ENCODE results near the gene CKMT2. TPM values are rescaled to one million over a fixed set of nuclear protein-coding genes. Genes with fewer than 3 reads are reported as not detected.

The CKMT2 gene
- total RNA-seq, 1 donor from 2014 or later: not detected

GRCh38 chr5:81245871-81246235 is 12.7 kb downstream of the CKMT2 start:
- no peak overlapping the region for H3K4me3 Mint-ChIP-seq
- no peaks in the 10 kb centered on the region for H3K27me3 Mint-ChIP-seq
- H3K9me3 Mint-ChIP-seq: no peaks in the 10 kb centered on the region
- CTCF ChIA-PET: no interaction called here
- POLR2A ChIA-PET: no interaction called here
- no peak overlapping the region for H3K27ac Mint-ChIP-seq
- ATAC-seq (ENCODE audit: low read depth) (no peak), DNase-seq (no peak)
- no peaks in the 10 kb centered on the region for H3K4me1 Mint-ChIP-seq
- H3K36me3 Mint-ChIP-seq (ENCODE audit: low read depth): peaks cover 6% of the 10 kb centered on the region
- intact Hi-C loops (cut with micrococcal nuclease): no loop called here
- no peak for TF ChIP-seq CTCF (IDR thresholded peaks at IDR 0.05)

DNA sequence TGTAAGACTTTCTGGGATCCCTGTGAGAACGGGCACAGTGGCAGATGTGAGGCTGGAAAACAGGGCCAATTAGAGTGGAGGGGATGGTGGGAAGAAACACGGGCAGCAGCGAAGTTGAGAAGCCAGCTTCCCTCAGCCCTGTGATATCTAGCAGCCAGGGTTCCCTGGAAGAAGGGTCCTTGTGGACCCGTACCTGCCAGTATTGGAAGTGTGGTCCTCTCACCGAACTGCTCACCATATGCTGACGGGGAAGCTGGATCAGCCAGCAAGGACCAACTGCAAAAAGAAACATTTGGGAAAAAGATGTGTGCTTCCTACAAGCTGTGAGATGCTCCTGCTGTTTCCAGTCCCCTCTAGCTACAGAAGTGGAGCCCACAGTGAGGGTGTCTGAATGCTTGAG is 13.6 kb downstream of the CKMT2 start:
- no peak overlapping the region for H3K4me3 Mint-ChIP-seq
- H3K27me3 Mint-ChIP-seq: no peaks in the 10 kb centered on the region
- ChIA-PET CTCF (no interaction called here), POLR2A (no interaction called here)
- no peak for TF ChIP-seq CTCF (IDR thresholded peaks at IDR 0.05)
- DNase-seq (no peak), ATAC-seq (ENCODE audit: low read depth) (no peak)
- H3K4me1 Mint-ChIP-seq: no peaks in the 10 kb centered on the region
- H3K9me3 Mint-ChIP-seq: no peaks in the 10 kb centered on the region
- intact Hi-C loops (cut with micrococcal nuclease): no loop called here
- H3K27ac Mint-ChIP-seq: no peak overlapping the region
- H3K36me3 Mint-ChIP-seq (ENCODE audit: low read depth): peaks cover 6% of the 10 kb centered on the region

- Mint-ChIP-seq H3K36me3 (ENCODE audit: low read depth) (peaks cover 6% of the 10 kb centered on the region), H3K9me3 (no peaks in the 10 kb centered on the region), H3K4me1 (no peaks in the 10 kb centered on the region), H3K27me3 (no peaks in the 10 kb centered on the region), H3K27ac (no peak overlapping the region), H3K4me3 (no peak overlapping the region)
- DNase-seq (no peak), ATAC-seq (ENCODE audit: low read depth) (no peak)
- CTCF ChIA-PET: no interaction called here
- intact Hi-C loops (cut with micrococcal nuclease): no loop called here
- no peak for TF ChIP-seq CTCF (IDR thresholded peaks at IDR 0.05)
- POLR2A ChIA-PET: no interaction called here
These were observed 14.4 kb downstream of the CKMT2 start for GRCh38 chr5:81247441-81247972.

DNA sequence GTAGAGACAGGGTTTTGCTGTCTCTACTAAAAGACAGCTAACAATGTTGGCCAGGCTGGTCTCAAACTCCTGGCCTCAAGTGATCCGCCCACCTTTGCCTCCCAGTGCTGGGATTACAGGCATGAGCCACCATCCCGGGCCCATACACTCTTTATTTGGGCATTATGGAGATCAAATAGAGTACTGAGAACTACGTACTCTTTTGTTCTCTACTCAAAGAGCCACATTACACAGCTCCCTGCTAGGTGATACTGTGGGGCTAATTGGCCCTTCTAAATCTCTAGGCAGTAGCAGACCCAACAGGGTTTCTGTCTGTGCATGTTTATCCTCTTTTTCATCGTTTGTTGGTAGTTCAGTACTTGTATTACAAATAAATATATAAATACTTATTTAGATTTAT is 16.1 kb downstream of the CKMT2 start:
- ATAC-seq (ENCODE audit: low read depth) (no peak), DNase-seq (no peak)
- H3K4me1 Mint-ChIP-seq: no peaks in the 10 kb centered on the region
- intact Hi-C loops (cut with micrococcal nuclease): no loop called here
- ChIA-PET POLR2A (no interaction called here), CTCF (no interaction called here)
- H3K36me3 Mint-ChIP-seq (ENCODE audit: low read depth): peaks cover 8% of the 10 kb centered on the region
- H3K9me3 Mint-ChIP-seq: no peaks in the 10 kb centered on the region
- no peak overlapping the region for H3K4me3 Mint-ChIP-seq
- no peaks in the 10 kb centered on the region for H3K27me3 Mint-ChIP-seq
- no peak overlapping the region for H3K27ac Mint-ChIP-seq
- TF ChIP-seq CTCF (IDR thresholded peaks at IDR 0.05): no peak

DNA sequence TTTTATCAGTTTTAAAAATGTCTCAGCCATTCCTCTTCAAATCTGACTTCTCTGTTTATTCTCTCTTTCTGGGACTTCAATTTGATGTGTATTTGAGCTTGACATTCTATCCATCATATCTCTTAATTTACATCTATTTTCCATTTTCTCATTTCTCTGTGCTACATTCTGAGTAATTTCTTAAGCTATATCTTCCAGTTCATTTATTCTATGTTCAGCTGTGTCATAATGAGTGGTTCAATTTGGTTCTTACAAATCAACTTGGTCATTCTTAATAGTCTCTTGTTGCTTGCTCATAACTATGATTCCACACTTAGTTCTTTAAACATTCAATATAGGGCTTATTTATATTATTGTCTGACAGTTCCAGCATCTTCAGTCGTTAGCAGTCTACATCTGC is 16.9 kb downstream of the CKMT2 start:
- no peaks in the 10 kb centered on the region for H3K4me1 Mint-ChIP-seq
- H3K9me3 Mint-ChIP-seq: no peaks in the 10 kb centered on the region
- H3K36me3 Mint-ChIP-seq (ENCODE audit: low read depth): peaks cover 8% of the 10 kb centered on the region
- no peak for TF ChIP-seq CTCF (IDR thresholded peaks at IDR 0.05)
- no peak overlapping the region for H3K27ac Mint-ChIP-seq
- POLR2A ChIA-PET: no interaction called here
- CTCF ChIA-PET: no interaction called here
- DNase-seq (no peak), ATAC-seq (ENCODE audit: low read depth) (no peak)
- H3K4me3 Mint-ChIP-seq: no peak overlapping the region
- intact Hi-C loops (cut with micrococcal nuclease): no loop called here
- H3K27me3 Mint-ChIP-seq: no peaks in the 10 kb centered on the region

All from activated B cell treated with CpG ODN at 0.5 μM for 24 hours (primary cell).